Measurements from ENCODE around the gene CLCN1.

The CLCN1 gene

DNA sequence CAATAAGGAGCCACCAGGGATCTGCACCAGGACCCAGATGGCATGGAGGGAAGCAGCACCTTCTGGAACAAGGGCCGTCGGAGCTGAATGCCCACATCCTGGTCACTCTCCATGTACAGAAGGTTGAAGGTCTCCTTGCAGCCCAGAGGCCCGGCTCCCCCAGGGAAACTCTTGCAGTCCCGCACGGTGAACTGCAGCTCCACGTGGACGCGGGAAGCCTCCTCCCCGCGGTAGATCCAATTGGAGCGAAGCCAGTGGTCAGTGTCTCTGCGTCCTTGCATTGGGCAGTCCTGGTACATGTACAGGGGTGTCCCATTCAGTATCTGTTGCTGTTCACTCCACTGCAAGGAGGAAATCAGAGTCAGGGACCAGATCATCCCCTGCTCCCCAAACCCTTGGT is 85.4 kb downstream of the CLCN1 start:
- no peak for DNase-seq
